Stimulated activated naive CD8-positive, alpha-beta T cell treated with anti-CD3 and anti-CD28 coated beads, Interleukin-15, Interleukin-2, amounts not matched to agents 100 ng/mL and 50 ng/mL, for 24 hours (primary cell): ENCODE measurements around the gene LINGO1.

Experiments used
- H3K27ac Mint-ChIP-seq: one replicate; pipeline ENCODE4 v1.8.0; 2021; ENCODE audit warnings: mild to moderate bottlenecking, mixed read lengths
- H3K27me3 Mint-ChIP-seq: one replicate; pipeline ENCODE4 v1.8.0; 2021; ENCODE audit warnings: mixed read lengths
- H3K36me3 Mint-ChIP-seq: one replicate; pipeline ENCODE4 v1.8.0; 2021; ENCODE audit warnings: low read depth, mixed read lengths
- H3K4me1 Mint-ChIP-seq: one replicate; pipeline ENCODE4 v1.8.0; 2021; ENCODE audit warnings: low read depth, mixed read lengths
- H3K4me3 Mint-ChIP-seq: one replicate; pipeline ENCODE4 v1.8.0; 2021; ENCODE audit warnings: mild to moderate bottlenecking, mixed read lengths
- H3K9me3 Mint-ChIP-seq: one replicate; pipeline ENCODE4 v1.8.0; 2021; ENCODE audit warnings: mixed read lengths

LINGO1 gene

GRCh38 chr15:77571181-77571580 is 61.5 kb downstream of the LINGO1 start:
- Mint-ChIP-seq H3K36me3 (no peaks in the 10 kb centered on the region), H3K27ac (no peak overlapping the region), H3K27me3 (no peaks in the 10 kb centered on the region)

DNA sequence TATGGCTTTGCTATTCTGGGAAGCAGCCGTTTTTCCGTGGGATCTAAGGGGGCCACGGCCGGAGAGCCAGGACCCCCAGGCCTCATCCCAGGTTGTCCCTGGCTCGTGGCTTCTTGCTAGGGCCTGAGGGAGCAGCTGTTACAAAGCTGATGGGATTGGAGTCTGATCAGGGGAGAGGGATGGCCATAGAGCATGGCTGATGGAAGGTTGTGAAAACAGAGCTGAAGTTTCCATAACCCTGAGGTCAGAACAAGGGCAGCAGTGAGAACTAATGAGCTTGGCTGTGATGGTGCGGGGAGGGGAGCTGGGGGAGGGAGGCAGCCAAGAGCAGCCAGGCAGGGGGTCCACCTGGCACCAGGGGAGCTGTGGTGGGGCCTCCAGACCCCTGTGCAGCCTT is 63.0 kb downstream of the LINGO1 start:
- no peak overlapping the region for H3K4me3 Mint-ChIP-seq
- no peaks in the 10 kb centered on the region for H3K27me3 Mint-ChIP-seq
- H3K4me1 Mint-ChIP-seq = no peaks in the 10 kb centered on the region
- H3K36me3 Mint-ChIP-seq = no peaks in the 10 kb centered on the region
- no peaks in the 10 kb centered on the region for H3K9me3 Mint-ChIP-seq
- H3K27ac Mint-ChIP-seq = no peak overlapping the region

More at GRCh38 chr15:77571181-77571580, 61.5 kb downstream of the LINGO1 start:
- H3K4me3 Mint-ChIP-seq = no peak overlapping the region
- no peaks in the 10 kb centered on the region for H3K9me3 Mint-ChIP-seq
- no peaks in the 10 kb centered on the region for H3K4me1 Mint-ChIP-seq

- no peaks in the 10 kb centered on the region for H3K27me3 Mint-ChIP-seq
- no peaks in the 10 kb centered on the region for H3K36me3 Mint-ChIP-seq
- no peaks in the 10 kb centered on the region for H3K9me3 Mint-ChIP-seq
- no peaks in the 10 kb centered on the region for H3K4me1 Mint-ChIP-seq
- no peak overlapping the region for H3K27ac Mint-ChIP-seq
- H3K4me3 Mint-ChIP-seq = no peak overlapping the region
Measured at GRCh38 chr15:77568973-77569728, 63.6 kb downstream of the LINGO1 start.

- no peak overlapping the region for H3K27ac Mint-ChIP-seq
- H3K4me3 Mint-ChIP-seq = no peak overlapping the region
- no peaks in the 10 kb centered on the region for H3K27me3 Mint-ChIP-seq
Measured at GRCh38 chr15:77568014-77568972, 64.4 kb downstream of the LINGO1 start.

GRCh38 chr15:77567202-77567601 is 65.5 kb downstream of the LINGO1 start:
- no peaks in the 10 kb centered on the region for H3K36me3 Mint-ChIP-seq
- no peaks in the 10 kb centered on the region for H3K27me3 Mint-ChIP-seq
- no peaks in the 10 kb centered on the region for H3K9me3 Mint-ChIP-seq
- no peak overlapping the region for H3K27ac Mint-ChIP-seq
- no peak overlapping the region for H3K4me3 Mint-ChIP-seq
- no peaks in the 10 kb centered on the region for H3K4me1 Mint-ChIP-seq

More at GRCh38 chr15:77568014-77568972, 64.4 kb downstream of the LINGO1 start:
- no peaks in the 10 kb centered on the region for H3K36me3 Mint-ChIP-seq
- no peaks in the 10 kb centered on the region for H3K9me3 Mint-ChIP-seq
- no peaks in the 10 kb centered on the region for H3K4me1 Mint-ChIP-seq

DNA sequence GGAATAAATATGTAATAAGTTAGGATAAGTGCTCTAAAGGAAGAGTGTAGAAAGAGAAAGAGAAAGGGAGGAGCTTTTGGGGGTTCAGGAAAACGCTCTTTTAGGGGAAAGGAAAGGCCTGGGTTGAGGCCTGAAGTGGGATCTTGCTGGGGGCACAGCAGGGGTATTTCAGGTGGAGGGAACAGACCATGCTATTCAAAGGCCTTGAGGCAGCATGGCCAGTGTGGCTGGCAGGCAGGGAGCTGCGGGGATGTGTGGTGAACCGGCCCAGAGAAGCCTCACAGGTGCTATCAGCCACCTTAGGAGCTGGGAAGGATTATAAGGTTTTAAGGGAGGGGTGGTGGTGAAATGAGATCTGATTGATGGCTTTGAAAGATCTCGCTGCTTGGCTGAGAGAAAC is 66.6 kb downstream of the LINGO1 start:
- Mint-ChIP-seq H3K27me3 (no peaks in the 10 kb centered on the region), H3K27ac (no peak overlapping the region), H3K4me3 (no peak overlapping the region), H3K36me3 (no peaks in the 10 kb centered on the region), H3K9me3 (no peaks in the 10 kb centered on the region), H3K4me1 (no peaks in the 10 kb centered on the region)

- no peaks in the 10 kb centered on the region for H3K4me1 Mint-ChIP-seq
- no peak overlapping the region for H3K4me3 Mint-ChIP-seq
- H3K27ac Mint-ChIP-seq = no peak overlapping the region
- no peaks in the 10 kb centered on the region for H3K9me3 Mint-ChIP-seq
- no peaks in the 10 kb centered on the region for H3K27me3 Mint-ChIP-seq
- H3K36me3 Mint-ChIP-seq = no peaks in the 10 kb centered on the region
Measured at GRCh38 chr15:77565378-77565915, 67.3 kb downstream of the LINGO1 start.

DNA sequence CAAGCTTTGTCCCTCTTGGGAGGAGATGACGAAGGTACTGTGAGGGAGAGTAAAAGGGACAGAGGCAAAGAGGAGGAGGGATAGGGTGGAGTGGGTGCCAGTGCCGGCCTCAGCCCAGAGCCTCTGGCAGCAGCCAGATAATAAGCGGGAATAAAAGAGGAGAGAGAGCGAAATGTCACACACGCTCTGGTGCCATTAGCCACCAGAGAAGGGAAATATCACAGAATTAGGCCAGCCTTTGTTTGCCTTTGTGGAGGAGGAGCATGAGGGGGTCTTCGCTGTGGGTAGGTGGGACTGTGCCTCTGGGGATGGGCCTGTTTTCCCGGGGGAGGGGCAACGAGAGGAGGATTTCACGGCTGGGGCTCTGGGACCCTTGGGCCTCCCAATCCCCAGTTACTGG is 67.8 kb downstream of the LINGO1 start:
- H3K4me3 Mint-ChIP-seq = no peak overlapping the region
- peaks cover 2% of the 10 kb centered on the region for H3K27me3 Mint-ChIP-seq
- no peak overlapping the region for H3K27ac Mint-ChIP-seq
- H3K4me1 Mint-ChIP-seq = no peaks in the 10 kb centered on the region
- no peaks in the 10 kb centered on the region for H3K36me3 Mint-ChIP-seq
- H3K9me3 Mint-ChIP-seq = no peaks in the 10 kb centered on the region

- Mint-ChIP-seq H3K4me1 (no peaks in the 10 kb centered on the region), H3K9me3 (no peaks in the 10 kb centered on the region), H3K4me3 (no peak overlapping the region), H3K27me3 (peaks cover 7% of the 10 kb centered on the region), H3K27ac (no peak overlapping the region), H3K36me3 (no peaks in the 10 kb centered on the region)
Measured at GRCh38 chr15:77564341-77564740, 68.4 kb downstream of the LINGO1 start.

- H3K9me3 Mint-ChIP-seq = no peaks in the 10 kb centered on the region
- H3K4me3 Mint-ChIP-seq = no peak overlapping the region
- no peak overlapping the region for H3K27ac Mint-ChIP-seq
- no peaks in the 10 kb centered on the region for H3K4me1 Mint-ChIP-seq
- no peaks in the 10 kb centered on the region for H3K36me3 Mint-ChIP-seq
- peaks cover 7% of the 10 kb centered on the region for H3K27me3 Mint-ChIP-seq
Measured at GRCh38 chr15:77563623-77564156, 69.0 kb downstream of the LINGO1 start.
